HG02943 (cell line): Measurements from ENCODE around the gene COCH.
"Not testable (repeated sequence)": the region's sequence is repeated elsewhere in the genome, so short reads cannot be mapped to it uniquely, and the experiment has no call there.

Experiments
- ATAC-seq: cut with Tn5 transposase; IDR thresholded peaks from one replicate; pipeline ENCODE4 v1.9.1; 2021; ENCODE audit warnings: mild to moderate bottlenecking, low read depth, moderate library complexity; ENCODE audit not compliant: unreplicated experiment

COCH gene

GRCh38 chr14:30915596-30915995 lies 41.2 kb downstream of the COCH start:
- ATAC-seq = no peak

- no peak for ATAC-seq
Measured at GRCh38 chr14:30921305-30921704, 46.9 kb downstream of the COCH start.

GRCh38 chr14:30921788-30922187 lies 47.4 kb downstream of the COCH start:
- no peak for ATAC-seq

GRCh38 chr14:30925254-30925653 lies 50.9 kb downstream of the COCH start:
- ATAC-seq = no peak

- ATAC-seq = no peak
Measured at GRCh38 chr14:30928462-30928861, 54.1 kb downstream of the COCH start.

- ATAC-seq = not testable (repeated sequence)
Measured at GRCh38 chr14:30933937-30934336, 59.6 kb downstream of the COCH start.

- no peak for ATAC-seq
Measured at GRCh38 chr14:30935445-30935844, 61.1 kb downstream of the COCH start.

GRCh38 chr14:30938617-30939016 lies 64.3 kb downstream of the COCH start:
- ATAC-seq = no peak
